Nephron (organoid): Measurements from ENCODE around the gene CD36.

Source experiments
- H3K27ac Mint-ChIP-seq, 3 experiments: 2 replicates each; pipeline ENCODE4 v1.8.0; 2020; ENCODE audit warnings: mixed read lengths in 3 of 3, mild to moderate bottlenecking in 2 of 3, moderate library complexity in 1 of 3
- H3K27me3 Mint-ChIP-seq: 2 replicates; pipeline ENCODE4 v1.8.0; 2021; ENCODE audit warnings: low read depth, mild to moderate bottlenecking, moderate library complexity, mixed read lengths
- H3K36me3 Mint-ChIP-seq: 2 replicates; pipeline ENCODE4 v1.8.0; 2020; ENCODE audit warnings: low read depth, mixed read lengths
- H3K4me1 Mint-ChIP-seq: 2 replicates; pipeline ENCODE4 v1.8.0; 2020; ENCODE audit warnings: mixed read lengths
- H3K4me3 Mint-ChIP-seq, 3 experiments: 2 replicates each; pipeline ENCODE4 v1.8.0; 2020; ENCODE audit warnings: mild to moderate bottlenecking in 3 of 3, mixed read lengths in 3 of 3, moderate library complexity in 2 of 3
- H3K9me3 Mint-ChIP-seq: 2 replicates; pipeline ENCODE4 v1.8.0; 2020; ENCODE audit warnings: mixed read lengths
- TF ChIP-seq, protein P1 (sequence below), 3 experiments: fragments of 200-600 bp; sonication (generic); IDR thresholded peaks; one replicate each; pipeline ENCODE4 v1.5.0; 2021; ENCODE audit warnings: antibody characterized with exemption in 3 of 3; ENCODE audit not compliant: unreplicated experiment in 3 of 3

The CD36 gene

DNA sequence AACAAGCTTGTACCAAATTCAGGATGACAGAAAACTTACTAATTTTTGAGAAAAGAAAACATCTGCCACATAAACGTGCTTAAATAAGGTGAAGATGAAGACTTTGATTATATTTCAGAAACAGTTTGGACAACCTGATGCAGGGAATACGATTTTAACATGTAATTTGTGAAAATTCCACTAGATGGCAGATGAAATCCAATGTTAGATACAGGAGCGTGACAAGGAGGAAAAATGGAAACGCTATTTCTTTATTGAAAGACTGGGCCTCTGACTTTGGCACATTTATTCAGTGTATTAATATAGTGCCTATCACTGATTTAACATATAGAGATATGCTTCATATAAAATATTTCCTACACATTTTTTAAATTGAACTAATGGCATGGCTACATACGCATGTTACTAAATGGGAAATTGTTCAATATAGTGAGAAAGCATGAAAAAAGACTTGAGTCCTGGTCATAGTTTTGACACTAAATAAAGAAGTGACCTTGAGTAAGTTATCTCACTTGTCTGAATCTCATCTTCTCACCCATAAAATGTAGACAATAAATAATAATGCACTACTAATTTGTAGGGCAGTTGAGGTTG is 60.7 kb downstream of the CD36 start:
- peaks cover 11% of the 10 kb centered on the region for H3K4me1 Mint-ChIP-seq
- peaks cover 4% of the 10 kb centered on the region for H3K27me3 Mint-ChIP-seq
- TF ChIP-seq, protein P1, sequence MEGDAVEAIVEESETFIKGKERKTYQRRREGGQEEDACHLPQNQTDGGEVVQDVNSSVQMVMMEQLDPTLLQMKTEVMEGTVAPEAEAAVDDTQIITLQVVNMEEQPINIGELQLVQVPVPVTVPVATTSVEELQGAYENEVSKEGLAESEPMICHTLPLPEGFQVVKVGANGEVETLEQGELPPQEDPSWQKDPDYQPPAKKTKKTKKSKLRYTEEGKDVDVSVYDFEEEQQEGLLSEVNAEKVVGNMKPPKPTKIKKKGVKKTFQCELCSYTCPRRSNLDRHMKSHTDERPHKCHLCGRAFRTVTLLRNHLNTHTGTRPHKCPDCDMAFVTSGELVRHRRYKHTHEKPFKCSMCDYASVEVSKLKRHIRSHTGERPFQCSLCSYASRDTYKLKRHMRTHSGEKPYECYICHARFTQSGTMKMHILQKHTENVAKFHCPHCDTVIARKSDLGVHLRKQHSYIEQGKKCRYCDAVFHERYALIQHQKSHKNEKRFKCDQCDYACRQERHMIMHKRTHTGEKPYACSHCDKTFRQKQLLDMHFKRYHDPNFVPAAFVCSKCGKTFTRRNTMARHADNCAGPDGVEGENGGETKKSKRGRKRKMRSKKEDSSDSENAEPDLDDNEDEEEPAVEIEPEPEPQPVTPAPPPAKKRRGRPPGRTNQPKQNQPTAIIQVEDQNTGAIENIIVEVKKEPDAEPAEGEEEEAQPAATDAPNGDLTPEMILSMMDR (IDR thresholded peaks at IDR 0.05; ENCODE audit: unreplicated experiment in 3 of 3), result peak; percentile 70 to 86 (median 71)
- H3K9me3 Mint-ChIP-seq, result peaks cover 1% of the 10 kb centered on the region
- no peaks in the 10 kb centered on the region for H3K36me3 Mint-ChIP-seq
- H3K27ac Mint-ChIP-seq, result no peak overlapping the region
- no peak overlapping the region for H3K4me3 Mint-ChIP-seq

DNA sequence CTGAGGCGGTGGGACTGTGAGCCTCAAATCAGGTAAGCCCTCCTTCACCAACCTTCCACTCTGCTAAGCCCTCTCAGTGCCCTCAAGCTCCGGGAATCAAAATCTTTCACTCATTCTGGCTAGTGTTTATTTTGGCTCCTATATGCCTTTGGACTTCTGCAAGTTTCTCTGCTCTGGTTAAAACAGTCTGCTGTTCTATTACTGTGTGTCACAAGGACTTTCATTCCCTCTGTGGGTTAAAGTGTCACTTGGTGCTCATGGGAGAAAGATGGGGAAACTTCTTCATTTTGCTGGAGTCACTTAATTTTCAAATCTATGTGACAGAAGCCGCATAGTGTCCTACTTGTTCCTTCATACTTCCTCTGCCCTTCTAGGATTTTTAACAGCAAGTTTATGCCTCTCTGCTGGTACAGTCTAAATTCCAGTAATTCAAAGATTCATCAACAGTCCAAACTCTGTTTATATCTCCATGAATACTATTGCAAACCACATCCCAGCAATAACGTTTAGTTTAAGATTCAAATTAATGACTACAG is 61.3 kb downstream of the CD36 start:
- Mint-ChIP-seq H3K27me3 (peaks cover 4% of the 10 kb centered on the region), H3K27ac (peak overlapping the region in 1 of 3 experiments; percentile 22), H3K4me1 (peaks cover 11% of the 10 kb centered on the region), H3K9me3 (no peaks in the 10 kb centered on the region), H3K4me3 (no peak overlapping the region), H3K36me3 (no peaks in the 10 kb centered on the region)
- TF ChIP-seq, protein P1 (IDR thresholded peaks at IDR 0.05; ENCODE audit: unreplicated experiment in 3 of 3), result no peak

DNA sequence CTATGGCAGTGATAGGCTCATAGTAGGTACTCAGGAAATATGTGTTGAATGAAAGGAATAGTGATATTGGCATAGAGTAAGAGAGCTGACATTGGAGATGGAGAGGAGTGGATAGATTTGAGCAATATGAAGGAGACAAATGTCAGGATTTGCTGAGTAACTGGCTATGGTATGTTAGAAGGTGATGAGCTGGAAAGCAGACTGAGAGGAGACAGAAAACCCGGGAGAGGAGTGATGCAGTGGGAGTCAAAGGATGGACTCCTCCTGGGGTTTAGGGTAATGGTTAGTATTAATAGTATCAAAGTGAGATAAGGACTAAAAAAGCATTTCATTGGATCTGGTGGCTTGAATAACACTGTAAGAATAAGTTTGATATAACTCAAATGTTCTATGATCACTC is 64.8 kb downstream of the CD36 start:
- Mint-ChIP-seq H3K4me3 (no peak overlapping the region), H3K4me1 (peaks cover 11% of the 10 kb centered on the region), H3K27me3 (no peaks in the 10 kb centered on the region), H3K9me3 (no peaks in the 10 kb centered on the region), H3K27ac (no peak overlapping the region), H3K36me3 (no peaks in the 10 kb centered on the region)
- TF ChIP-seq, protein P1 (IDR thresholded peaks at IDR 0.05; ENCODE audit: unreplicated experiment in 3 of 3), result no peak

DNA sequence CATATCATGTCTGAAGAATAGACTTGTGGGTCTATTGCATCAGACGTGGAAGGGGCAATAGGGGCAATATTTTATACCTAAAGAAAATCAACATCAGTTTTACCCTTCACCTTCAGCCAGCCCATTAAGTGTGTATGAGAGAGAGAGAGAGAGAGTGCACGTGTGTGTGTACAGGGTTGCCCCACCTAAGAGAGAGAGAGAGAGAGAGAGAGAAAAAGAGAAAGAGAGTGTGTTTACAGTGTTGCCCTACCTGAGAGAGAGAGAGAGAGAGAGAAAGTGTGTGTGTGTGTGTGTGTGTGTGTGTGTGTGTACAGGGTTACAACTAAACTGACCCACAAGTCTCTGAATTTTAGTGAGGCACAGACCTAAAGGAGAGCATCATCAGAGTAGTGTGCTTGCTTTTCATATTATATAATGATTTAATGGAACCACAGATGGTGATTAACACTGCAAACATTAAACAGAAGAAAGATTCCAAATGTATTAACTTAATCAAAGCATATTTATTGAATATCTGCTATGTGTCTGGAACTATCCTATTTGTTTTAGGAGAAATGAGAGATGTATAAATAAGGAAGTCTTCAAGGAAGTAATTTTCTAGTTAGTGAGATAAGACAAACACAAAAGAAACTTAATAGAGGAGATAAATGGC is 66.8 kb downstream of the CD36 start:
- H3K4me1 Mint-ChIP-seq, result no peaks in the 10 kb centered on the region
- TF ChIP-seq, protein P1 (IDR thresholded peaks at IDR 0.05; ENCODE audit: unreplicated experiment in 3 of 3), result no peak
- H3K27me3 Mint-ChIP-seq, result no peaks in the 10 kb centered on the region
- H3K36me3 Mint-ChIP-seq, result no peaks in the 10 kb centered on the region
- no peak overlapping the region for H3K27ac Mint-ChIP-seq
- no peaks in the 10 kb centered on the region for H3K9me3 Mint-ChIP-seq
- no peak overlapping the region for H3K4me3 Mint-ChIP-seq

DNA sequence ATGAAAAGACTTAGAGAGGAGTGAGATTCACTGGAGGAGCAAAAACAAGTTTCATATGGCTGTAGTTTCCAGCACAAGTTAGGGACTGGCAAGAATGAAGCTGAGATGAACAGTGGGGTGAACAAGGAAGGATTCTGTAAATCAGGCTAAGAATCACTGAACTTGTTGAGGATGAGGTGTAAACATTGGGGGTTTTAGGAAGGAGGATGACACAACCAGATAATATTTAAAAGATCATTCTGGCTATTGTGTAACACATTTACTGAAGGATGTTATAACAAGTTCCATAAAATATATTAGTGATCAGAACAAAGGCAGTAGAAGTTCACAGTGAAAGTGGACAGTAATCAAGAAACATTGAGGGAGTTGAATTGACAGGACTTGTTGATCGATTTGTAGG is 68.9 kb downstream of the CD36 start:
- no peaks in the 10 kb centered on the region for H3K27me3 Mint-ChIP-seq
- H3K9me3 Mint-ChIP-seq, result no peaks in the 10 kb centered on the region
- H3K36me3 Mint-ChIP-seq, result no peaks in the 10 kb centered on the region
- TF ChIP-seq, protein P1 (IDR thresholded peaks at IDR 0.05; ENCODE audit: unreplicated experiment in 3 of 3), result no peak
- H3K4me3 Mint-ChIP-seq, result no peak overlapping the region
- no peak overlapping the region for H3K27ac Mint-ChIP-seq
- H3K4me1 Mint-ChIP-seq, result no peaks in the 10 kb centered on the region

DNA sequence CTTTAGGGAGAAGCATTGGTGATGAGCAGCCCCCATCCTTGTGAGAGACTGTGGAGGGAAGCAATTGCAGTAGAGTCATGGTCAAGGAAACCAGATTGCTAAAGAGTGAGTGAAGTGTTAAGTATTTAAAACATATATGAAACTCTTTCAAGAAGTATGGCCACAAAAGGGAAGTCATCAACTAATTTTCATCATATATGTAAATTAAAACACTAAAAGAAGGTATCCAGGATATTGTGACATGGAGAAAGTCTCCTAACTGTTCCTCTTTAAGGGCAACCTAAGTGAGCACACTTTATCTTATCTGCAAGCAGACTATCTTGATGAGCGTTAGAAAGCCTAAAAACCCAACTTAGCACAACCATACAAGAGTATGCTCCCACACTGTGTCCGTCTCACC is 69.7 kb downstream of the CD36 start:
- no peak overlapping the region for H3K4me3 Mint-ChIP-seq
- H3K4me1 Mint-ChIP-seq, result no peaks in the 10 kb centered on the region
- H3K9me3 Mint-ChIP-seq, result peaks cover 4% of the 10 kb centered on the region
- TF ChIP-seq, protein P1 (IDR thresholded peaks at IDR 0.05; ENCODE audit: unreplicated experiment in 3 of 3), result no peak
- H3K27me3 Mint-ChIP-seq, result no peaks in the 10 kb centered on the region
- peaks cover 4% of the 10 kb centered on the region for H3K36me3 Mint-ChIP-seq
- H3K27ac Mint-ChIP-seq, result no peak overlapping the region
